ENCODE data around the gene MLLT3.

The MLLT3 gene

DNA sequence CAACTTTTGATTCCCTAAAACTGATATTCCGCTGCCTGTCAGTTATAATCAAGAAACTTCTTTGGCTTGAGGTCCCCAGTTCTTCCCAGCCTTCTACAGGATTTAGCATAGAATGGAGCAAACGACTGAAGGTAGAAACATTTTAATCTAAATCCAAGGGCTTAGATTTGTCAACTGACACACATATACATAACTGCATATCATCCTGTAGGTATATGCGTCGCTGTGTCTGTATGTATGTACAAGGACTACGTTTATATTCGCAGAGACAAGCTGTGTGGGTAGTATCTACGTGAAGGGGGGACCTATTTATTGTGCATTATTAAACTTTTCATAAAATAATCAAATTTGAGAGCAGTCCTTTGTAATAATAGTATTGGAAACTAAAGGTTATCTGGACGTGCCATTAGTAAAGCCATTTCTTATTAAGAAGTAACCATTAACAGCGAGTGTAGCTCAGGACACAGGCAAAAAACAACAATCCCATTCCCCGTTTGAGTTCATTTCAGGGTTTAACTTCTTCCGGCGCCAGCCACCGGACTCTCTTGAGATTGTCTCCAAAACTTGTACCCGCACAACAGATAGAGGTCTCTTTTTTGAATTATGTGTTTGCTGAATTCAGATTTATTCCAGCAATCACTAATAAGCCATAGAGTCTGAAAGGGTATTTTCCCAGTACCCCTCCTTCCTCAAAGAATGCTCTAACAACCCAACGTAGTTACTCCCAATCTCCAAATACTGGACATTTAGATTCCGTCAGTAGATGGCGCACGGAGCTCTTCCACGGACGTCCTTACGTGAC is 2.1 kb upstream of the MLLT3 start:
- DNase-seq, result no peak

DNA sequence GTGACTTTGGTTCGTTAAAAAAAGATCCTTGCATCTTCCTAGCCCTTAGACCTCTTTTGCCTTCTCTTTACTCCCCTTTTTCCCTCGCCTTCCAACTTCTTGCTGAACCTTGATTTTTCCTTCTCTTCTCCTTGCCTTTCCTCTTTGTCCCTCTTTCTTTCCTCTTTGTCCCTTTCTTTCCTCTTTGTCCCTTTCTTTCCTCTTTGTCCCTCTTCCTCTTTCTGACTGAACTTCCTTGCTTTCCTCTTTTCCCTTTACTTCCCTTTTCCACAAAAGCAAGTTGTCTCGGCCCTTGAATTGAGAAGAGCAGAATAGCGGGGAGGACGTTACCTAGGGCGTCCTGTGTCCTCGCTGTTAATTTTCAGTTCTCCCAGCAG is 1.4 kb upstream of the MLLT3 start:
- no peak for DNase-seq

DNA sequence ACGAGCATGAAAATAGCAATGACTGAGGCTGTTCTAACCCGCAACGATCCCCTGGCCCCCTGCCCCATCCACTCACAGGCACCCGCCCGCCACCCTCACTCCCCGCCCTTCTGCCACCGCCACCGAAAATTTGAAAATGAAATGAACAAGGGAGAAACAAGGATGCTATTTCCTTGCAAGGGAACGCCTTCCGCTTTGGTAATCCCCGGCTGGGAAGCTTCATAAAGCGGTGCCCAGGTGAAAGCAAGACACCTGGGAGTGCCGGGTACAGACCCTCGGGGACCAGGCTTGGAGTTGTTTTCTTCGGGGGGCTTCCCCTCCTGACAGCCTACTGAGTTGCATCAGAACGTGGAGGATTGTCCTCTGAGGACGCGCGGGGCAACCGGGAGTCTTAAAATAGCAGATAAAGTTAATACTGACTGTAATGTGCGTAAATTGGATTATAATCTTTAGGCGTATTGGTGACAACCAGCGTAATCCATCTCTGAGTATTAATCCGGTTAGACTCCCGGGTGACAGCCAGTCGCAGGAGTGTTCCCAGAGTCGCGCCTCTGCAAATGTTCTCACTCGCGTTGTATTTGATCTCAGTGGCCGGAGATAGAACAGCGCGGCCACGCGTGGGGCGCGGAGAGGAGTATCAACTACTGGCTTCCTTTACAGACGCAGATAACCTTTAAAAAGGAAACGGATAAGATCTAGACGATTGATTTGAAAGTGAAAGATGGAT is 885 bp upstream of the MLLT3 start:
- peak; percentile 15 to 35 (median 24) for DNase-seq

DNA sequence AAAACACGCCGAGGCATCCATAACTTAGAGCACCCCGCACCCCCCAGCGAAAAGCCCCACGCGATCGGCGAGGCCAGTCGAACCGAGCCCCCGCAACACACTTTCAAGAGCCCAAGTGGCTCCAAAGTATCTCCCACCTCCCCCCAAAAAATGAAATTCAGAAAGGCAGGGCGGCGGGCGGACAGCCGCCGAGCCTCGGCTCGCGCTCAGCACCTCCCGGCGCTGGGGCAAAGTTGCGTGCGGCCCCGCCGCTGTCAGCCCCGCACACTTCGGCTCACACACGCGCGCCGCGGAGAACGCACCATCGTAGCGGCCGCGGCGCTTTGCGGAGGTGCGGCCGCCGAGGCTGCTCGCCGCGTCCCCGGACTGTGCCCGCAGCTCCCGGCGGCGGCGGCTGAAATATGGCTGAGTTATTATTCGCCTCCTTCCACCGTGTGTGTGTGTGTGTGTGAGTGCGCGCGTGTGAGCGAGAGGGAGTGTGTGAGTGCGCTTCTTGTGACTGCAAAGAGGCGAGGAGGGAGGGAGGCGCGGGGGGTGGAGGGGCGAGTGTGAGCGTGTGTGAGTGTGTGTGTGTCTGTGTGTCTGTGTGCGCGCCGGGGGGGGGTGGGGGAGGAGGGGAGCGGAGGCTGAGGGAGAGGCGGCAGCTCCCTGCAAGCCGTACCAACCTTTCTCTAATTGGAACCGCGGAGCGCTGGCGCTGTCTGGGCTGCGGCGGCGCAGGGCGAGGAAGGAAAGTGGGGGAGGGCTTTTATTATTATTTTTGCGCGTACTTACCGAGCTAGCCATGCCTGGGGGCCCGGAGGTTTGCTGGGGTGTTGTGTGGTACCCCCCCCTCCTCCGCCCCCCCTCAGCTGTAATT is 599 bp downstream of the MLLT3 start:
- peak; percentile 46 to 78 (median 63) for DNase-seq

DNA sequence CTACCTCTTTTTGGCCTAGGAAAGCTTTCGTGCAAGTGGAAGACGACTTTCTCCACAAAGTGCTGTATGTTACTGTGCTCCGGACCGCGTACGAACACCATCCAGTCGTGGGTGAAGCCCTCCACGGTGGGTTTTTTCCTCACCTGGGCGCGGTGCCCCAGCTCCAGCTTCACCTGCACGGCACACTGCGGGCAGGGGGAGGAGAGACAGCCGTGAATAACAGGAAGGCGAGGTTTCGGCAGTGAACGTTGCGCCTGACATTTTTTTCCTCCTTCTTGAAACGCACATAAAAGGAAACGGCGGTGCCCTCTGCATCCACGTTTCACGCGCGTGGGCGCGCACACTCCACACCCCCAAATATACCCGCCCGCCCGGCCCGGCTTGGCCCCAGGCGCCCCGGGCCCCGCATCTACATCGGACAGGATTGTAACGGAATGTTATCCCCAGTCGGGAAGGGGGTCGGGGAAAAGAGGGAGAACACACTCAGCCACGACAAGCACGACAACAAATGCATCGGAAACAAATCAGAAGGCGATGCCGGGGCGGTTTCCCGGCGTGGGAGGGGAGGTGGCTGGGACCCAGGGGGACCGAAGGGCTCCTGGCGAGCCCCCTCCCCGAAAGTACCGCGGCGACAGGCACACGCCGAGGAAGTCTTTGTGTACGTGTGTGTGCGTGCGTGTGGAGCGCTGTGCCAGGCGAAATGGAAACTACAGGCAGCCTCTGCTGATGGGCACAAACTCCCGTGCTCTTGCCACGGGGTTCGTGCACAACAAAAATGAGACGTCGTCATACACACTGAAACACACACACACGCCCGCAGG is 1.4 kb downstream of the MLLT3 start:
- peak in 3 of 4 experiments; percentile 30 to 41 (median 33) for DNase-seq

DNA sequence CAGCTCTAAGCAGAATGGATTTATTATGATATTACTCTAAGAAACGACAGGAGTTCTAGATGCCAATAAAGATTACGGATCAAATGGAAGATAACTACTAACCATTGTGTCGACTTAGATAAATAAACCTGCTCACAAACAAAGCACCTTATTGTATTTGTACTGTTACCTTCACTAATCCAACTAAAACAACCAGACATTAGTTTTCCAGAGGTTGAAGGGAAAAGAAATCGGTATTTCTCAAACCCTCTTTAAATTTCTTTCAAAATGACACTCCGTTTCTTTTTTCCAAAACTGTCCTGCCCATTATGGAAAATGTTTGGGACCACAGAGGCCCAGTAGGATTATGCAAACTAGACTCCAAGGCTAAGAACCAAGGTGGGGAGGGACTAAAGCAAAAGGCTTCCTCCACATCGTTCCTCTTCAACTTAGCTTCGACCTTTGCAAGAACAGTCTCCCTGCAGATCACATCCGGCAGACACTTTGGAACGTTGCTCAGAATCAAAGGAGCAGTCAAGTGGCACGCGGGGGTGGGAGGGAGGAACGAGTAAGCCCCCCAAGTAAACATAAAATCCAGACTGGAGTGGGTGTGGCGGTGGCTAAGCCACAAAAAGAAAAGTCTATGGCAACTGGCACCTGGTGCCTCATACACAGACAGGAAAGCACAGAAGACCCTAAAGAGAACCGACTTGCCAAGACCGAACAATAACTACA is 2.7 kb downstream of the MLLT3 start:
- DNase-seq, result no peak

DNA sequence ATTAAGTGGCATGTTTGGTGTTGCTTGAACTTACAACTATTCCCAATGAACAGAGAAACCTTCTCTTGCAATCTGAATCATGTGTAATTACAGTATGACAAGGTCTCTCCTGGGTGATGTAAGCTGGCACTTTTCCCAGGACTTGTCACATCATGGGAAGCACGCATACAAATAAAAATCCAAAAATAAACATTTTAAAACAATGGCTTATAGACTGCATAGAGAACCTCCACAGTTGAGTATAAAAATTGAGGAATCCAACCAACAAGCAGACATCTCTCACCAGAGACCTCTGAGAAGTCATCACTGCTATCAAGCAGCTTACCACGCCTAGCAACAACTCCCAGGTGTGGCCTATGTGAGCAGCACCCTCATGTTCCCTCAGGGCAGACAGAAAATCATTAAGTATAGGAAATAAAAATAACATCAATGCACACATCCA is 3.9 kb downstream of the MLLT3 start:
- DNase-seq, result no peak

DNA sequence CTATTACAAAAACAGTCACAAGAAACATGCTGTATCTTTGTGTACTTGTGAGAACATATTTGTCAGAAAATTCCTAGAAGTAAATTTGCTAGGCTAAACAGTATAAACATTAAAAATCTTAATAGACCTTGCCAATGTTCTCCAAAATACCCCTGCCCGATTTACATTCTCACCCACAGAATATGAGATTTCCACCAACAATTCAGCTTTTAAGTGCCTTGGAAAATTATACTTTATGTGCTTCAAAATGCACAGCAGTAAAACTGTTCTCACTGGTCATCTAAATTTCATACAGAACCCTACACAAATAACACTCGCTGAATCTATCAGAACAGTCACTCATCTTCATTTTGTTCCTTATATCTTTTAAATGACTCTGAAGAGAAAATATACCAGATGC is 5.5 kb downstream of the MLLT3 start:
- DNase-seq, result no peak

DNA sequence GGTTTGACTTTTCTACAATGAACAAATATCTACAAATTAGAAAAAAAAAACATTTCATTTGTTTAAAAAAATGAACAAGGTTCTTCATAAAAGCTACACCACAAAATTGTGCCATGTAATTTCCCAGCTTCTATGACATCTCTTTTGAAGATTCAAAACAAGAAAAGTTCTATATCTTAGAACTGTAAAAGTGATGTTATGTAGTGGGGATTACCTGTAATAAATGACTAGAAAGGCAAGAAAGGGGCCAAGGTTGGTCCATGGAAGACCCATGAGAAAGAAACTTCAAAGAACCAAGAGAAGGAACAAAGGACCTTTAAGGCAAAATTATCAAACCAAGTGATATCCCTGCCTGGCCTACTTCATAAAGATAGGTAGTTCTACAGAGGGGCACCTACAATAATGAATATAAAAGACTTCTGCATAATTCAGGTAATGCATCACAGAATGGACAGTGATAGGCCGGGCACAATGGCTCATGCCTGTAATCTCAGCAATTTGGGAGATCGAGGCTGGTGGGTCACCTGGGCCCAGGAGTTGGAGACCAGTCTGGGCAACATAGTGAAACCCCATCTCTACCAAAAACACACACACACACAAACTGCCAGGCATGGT is 7.6 kb downstream of the MLLT3 start:
- DNase-seq, result no peak

DNA sequence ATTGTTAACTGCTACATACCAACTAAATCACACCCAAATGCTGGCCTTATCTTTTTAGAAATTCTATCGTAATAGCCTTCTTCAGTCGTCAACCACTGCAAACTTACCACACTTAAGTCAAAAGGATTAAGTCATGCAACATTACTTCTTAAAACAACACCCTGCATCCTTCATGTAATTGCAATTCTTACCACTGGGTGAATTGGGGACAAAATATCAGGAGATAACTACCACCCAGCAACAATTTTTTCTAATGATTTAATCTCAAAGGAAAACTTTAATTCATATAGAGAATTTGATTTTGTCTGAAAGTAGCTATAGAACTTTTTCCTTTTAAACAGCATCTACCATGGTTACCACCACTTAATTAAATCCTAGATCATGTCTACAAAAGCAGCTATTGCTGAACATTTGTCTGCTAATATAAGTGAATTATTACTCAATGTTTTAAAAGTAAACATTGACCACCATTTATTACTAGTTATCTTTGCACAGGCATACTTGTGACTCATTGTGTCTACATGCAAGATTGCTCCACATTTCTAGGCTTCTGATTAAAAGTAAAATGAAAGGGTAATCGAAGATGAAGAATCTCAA is 10.5 kb downstream of the MLLT3 start:
- DNase-seq, result no peak

DNA sequence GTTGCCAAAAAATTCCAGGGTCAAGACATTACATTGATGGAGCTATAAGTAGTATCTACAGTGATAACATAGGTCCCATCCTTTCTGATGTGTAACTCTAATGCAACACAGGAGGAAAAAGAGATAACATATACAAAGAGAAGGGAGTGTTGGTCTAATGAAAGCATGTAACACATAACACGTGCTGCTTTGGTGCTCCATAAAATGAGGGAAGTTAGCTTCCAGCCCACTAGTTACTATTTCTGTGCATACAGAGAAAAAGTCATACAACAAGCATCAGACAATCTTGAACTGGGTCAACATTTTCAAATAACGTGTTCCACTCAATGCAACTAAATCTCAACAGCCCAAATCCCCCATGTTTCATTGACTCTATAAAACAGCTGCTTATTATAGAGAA is 11.7 kb downstream of the MLLT3 start:
- DNase-seq, result no peak

DNA sequence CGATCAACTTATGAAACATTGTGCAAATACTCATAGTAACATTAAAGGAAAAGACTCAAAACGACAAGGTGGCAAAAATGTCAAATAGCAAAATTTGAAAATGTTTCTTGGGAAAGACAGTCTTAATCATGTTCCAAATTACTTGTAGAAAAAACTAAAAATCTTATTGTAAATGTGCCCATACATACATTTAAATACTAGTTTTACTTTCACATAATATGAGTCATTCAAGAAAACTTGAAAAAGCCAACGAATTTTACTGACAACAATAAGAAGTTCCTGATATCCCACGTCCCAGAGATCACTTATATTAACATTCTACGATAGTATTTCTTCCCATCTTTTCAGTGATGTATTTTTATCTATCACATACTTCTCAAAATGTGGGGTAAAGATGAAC is 13.7 kb downstream of the MLLT3 start:
- no peak for DNase-seq

DNA sequence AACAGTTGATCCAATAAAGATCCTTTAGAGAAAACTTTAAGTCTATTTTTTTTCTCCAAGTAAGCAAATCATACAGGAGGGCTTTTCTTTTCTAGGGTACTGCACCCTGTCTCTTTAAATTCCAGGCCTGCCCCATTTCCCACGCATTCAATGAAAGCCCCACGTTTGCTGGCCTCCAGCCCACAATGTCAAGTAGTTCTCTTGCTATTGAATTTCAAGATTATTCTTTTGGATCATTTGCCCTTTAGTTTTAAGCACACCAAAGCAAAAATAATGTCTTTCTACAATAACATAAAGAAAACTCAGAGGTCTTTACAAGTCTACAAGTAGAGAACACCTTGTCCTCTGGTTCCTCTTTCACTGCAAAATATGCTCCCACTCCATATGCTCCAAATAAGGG is 15.6 kb downstream of the MLLT3 start:
- no peak for DNase-seq

DNA sequence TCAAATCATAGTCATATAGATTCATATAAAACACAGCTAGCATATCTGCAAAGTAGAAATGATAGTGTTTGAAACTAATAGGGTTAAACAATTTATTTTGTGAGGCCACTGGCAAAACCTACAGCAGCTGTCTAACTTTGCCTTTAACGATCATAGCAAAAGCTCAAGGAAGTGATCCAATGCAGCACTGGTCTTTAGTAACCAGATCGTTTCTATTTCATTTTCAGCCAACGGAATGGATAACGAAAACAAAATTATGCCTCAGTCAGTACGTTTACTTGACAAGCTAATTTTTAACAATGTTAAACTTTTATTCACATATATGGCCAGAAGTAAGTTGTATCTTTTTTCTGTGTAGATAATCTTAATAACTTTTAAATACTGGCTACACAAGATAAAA is 17.7 kb downstream of the MLLT3 start:
- DNase-seq, result no peak

DNA sequence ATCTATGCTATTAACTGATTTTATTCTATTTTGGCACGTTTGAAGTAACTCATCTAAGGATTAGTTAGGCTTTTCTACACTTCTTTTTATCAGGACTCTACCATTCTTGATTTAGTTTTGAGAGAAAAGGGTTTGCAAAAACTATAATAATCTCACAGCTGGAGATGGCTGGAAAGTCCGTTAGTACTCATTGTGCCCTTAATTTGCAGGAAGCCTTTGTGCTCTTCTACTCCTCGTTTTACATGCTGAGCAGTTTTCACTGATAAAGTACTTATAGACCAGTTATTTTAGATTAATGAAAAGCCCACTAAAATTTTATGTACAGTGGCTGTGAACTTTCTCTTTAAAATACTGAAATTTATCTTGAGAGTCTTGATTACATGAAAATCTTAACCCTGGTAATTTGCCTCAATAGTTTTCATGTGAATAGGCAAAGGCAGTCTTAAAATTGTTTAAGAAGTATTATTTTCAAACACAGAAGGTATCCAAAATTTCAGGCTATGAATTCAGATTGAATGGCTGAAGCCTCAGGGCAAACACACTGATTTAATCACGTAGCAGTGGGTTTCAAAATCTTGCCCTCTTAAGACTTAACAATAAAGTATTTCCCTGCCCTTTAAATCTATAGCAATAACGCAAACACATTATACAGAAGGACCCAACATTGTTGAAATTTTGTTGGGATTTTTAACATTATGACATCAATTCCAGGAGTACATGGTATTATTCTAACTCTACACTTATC is 18.6 kb downstream of the MLLT3 start:
- DNase-seq, result no peak

DNA sequence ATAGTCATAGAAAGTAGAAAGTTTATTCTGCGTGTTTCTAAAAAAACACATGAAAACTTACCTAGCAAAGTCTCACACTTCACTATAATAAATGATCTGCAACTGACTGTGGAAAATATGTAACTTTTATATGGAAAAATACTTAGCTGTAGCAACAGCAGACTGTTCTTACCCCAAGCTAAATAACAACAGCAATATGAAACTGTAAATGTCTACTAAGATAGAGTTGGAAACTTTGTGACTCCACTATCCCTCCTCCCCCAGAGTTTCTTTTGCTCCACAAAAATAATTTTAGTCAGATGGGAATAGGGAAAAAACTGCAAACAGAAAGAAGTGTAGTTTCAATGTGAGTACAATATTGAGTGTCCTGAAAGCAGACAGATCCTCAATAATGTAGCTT is 21.0 kb downstream of the MLLT3 start:
- no peak for DNase-seq

DNA sequence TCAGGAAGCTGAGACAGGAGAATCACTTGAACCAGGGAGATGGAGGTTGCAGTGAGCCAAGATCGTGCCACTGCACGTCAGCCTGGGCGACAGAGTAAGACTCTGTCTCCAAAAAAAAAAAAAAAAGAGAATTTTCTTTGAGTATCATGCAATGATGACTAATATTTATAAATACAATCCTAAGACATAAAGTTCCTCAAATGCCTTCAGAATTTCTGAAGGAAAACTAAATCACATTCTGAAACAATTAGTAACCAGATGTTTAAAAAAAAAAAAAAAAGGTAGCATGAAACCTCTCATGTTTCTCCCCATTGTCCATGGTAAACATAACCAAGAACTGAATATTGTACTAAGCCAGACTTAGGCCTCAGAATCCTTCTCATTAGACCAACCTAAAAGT is 23.1 kb downstream of the MLLT3 start:
- no peak for DNase-seq

DNA sequence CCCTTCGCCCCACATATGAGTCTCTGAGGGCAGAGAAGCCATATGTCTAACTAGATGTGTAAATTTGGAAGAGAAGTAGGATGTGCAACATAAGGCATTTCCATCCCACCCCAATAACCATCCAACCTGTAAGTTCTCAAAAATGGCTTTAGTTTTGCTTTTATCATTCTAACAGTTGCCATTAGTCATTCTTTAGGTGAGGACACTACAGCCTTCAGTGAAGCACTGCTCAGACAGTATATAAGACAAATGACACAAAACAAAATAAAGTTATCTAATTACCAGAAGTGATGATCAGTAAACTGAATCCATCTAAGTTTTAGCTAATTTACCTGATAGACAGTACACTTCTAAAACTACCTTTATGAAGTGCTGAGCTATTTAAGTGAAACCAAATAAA is 23.9 kb downstream of the MLLT3 start:
- no peak for DNase-seq

DNA sequence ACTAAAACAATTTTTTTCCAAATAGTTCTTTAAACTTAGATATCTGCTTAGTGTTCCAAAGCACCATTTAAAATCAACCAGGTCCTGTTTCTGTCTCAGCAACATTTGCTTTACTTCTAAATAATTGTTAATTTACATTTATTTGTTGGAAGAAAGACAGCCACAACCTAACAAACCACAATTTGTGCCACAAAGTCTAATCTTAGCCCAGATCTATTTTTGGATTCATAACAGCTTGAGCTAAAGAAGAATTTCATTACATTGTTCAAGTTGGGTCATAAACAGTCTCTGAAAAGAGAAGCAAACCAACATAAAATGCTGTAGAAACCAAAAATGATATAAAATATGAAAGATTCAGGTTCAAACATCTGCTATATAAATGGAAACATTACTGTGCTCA is 24.4 kb downstream of the MLLT3 start:
- no peak for DNase-seq

DNA sequence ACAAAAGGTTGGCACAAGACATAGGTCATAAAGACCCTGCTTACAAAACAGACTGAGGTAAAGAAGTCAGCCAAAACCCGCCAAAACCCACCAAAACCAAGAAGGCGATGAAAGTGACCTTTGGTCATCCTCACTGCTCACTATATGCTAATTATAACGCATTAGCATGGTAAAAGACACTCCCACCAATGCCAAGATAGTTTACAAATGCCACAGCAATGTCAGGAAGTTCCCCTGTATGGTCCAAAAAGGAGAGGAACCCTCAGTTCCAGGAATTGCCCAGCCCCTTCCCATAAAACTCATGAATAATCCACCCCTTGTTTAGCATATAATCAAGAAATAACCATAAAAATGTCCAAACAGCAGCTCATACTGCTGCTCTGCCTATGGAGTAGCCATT is 27.7 kb downstream of the MLLT3 start:
- no peak for DNase-seq

All from activated CD4-positive, CD25-positive, alpha-beta regulatory T cell (primary cell).